Sigmoid colon (tissue), 7 donors: ENCODE results near the gene STK40. TPM values are rescaled to one million over a fixed set of nuclear protein-coding genes. Genes with fewer than 3 reads are reported as not detected.
A peak's percentile ranks its signal among the peaks of the same experiment; 100 is the strongest.

Experiments
- DNase-seq: peaks from one replicate; pipeline ENCODE4 v3.0.0-alpha.2; 2019
- H3K27ac ChIP-seq, 4 donors: fragments of 200-600 bp; sonication (generic); one replicate each; pipeline ENCODE4 v1.5.1; 2016 to 2019; ENCODE audit warnings: mild to moderate bottlenecking in 1 of 4
- H3K27me3 ChIP-seq, 3 donors: fragments of 200-600 bp; sonication (generic); one replicate each; pipeline ENCODE4 v1.5.1; 2019; ENCODE audit warnings: mild to moderate bottlenecking in 1 of 3
- H3K36me3 ChIP-seq, 4 donors: fragments of 200-600 bp; sonication (generic); one replicate each; pipeline ENCODE4 v1.5.1; 2016 to 2019
- H3K4me1 ChIP-seq, 4 donors: fragments of 200-600 bp; sonication (generic); one replicate each; pipeline ENCODE4 v1.5.1; 2017 to 2019
- H3K4me3 ChIP-seq, 4 donors: fragments of 200-600 bp; sonication (generic); one replicate each; pipeline ENCODE4 v1.5.1; 2017 to 2019; ENCODE audit warnings: mild to moderate bottlenecking in 2 of 4, moderate library complexity in 1 of 4
- H3K9me3 ChIP-seq, 4 donors: fragments of 200-600 bp in 3 of 4; sonication (generic) in 3 of 4; one replicate each; pipeline versions ENCODE4 v1.5.1 to v1.6.1; 2013 to 2019
- CTCF ChIP-seq, 4 experiments: fragments of 450-650 bp in 3 of 4; fragments of 200-600 bp in 1 of 4; IDR thresholded peaks; one replicate each; pipeline ENCODE4 v1.5.1; 2016 to 2019; ENCODE audit warnings: antibody characterized with exemption in 4 of 4, mild to moderate bottlenecking in 3 of 4, moderate library complexity in 2 of 4
- EP300 ChIP-seq, 4 donors: sonication (generic); formaldehyde crosslinking; IDR thresholded peaks; one replicate each; pipeline ENCODE4 v1.6.1; 2017; ENCODE audit warnings: antibody characterized with exemption in 4 of 4
- POLR2A ChIP-seq, 2 donors: fragments of 450-650 bp; IDR thresholded peaks; one replicate each; pipeline ENCODE4 v1.6.1; 2016; ENCODE audit warnings: antibody characterized with exemption in 2 of 2, mild to moderate bottlenecking in 2 of 2, moderate library complexity in 2 of 2
- POLR2AphosphoS5 ChIP-seq, 4 donors: sonication (generic); formaldehyde crosslinking; IDR thresholded peaks; one replicate each; pipeline ENCODE4 v1.6.1; 2017; ENCODE audit warnings: antibody characterized with exemption in 4 of 4
- WGBS, 2 donors: extraction: QIAGEN DNeasy Blood & Tissue Kit; methylation state at CpG; one replicate each; pipeline ENCODE4 v1.1.7; 2013; 5-methylcytosine and 5-hydroxymethylcytosine counted together
- intact Hi-C: fragments of 100-400 bp; cut with DNase I; formaldehyde crosslinking; loops from one replicate; pipeline ENCODE4 v1.15.1; 2023
- polyA plus RNA-seq, 3 donors: library from polyadenylated mRNA; stranded (reverse); fragments of 200-250 nt; gene quantifications; one replicate each; pipeline ENCODE4 v1.2.3, GENCODE V29; 2013
- total RNA-seq, 4 donors: library from RNA; depleted of rRNA; stranded (reverse); fragments of >200 nt; gene quantifications; one replicate each; pipeline ENCODE4 v1.1.0, GENCODE V29; 2016
- donor health status: healthy with polysubstance abuse.
- donor health status: Bipolar disorder and iron deficiency.
- donor health status: healthy.

STK40 gene
- total and polyA plus RNA-seq, 7 donors: 27.6 to 55.6 (median 40.7) TPM

GRCh38 chr1:36406440-36406839 lies 20.7 kb upstream of the STK40 start:
- H3K9me3 ChIP-seq: no peaks in the 10 kb centered on the region
- TF ChIP-seq POLR2AphosphoS5 (IDR thresholded peaks at IDR 0.05) (no peak), POLR2A (IDR thresholded peaks at IDR 0.05) (no peak), CTCF (IDR thresholded peaks at IDR 0.05) (no peak), EP300 (IDR thresholded peaks at IDR 0.05) (no peak)
- H3K27me3 ChIP-seq: no peaks in the 10 kb centered on the region
- intact Hi-C loops: no loop called here
- no peaks in the 10 kb centered on the region for H3K36me3 ChIP-seq
- H3K4me3 ChIP-seq: no peak overlapping the region
- H3K4me1 ChIP-seq: no peaks in the 10 kb centered on the region
- WGBS, 2 donors: 95 to 98% methylated on average over 1 of the region's 1 CpG
- DNase-seq: no peak
- no peak overlapping the region for H3K27ac ChIP-seq

GRCh38 chr1:36402504-36402890 lies 16.8 kb upstream of the STK40 start:
- peaks cover 0 to 5% (median 3%) of the 10 kb centered on the region in 4 donors for H3K4me1 ChIP-seq
- intact Hi-C loops: no loop called here
- no peak overlapping the region for H3K4me3 ChIP-seq
- H3K36me3 ChIP-seq: no peaks in the 10 kb centered on the region
- H3K27ac ChIP-seq: no peak overlapping the region
- no peaks in the 10 kb centered on the region for H3K27me3 ChIP-seq
- TF ChIP-seq CTCF (IDR thresholded peaks at IDR 0.05) (no peak), EP300 (IDR thresholded peaks at IDR 0.05) (no peak), POLR2A (IDR thresholded peaks at IDR 0.05) (no peak), POLR2AphosphoS5 (IDR thresholded peaks at IDR 0.05) (no peak)
- WGBS, 2 donors: 92% methylated on average over 4 of the region's 4 CpGs
- no peaks in the 10 kb centered on the region for H3K9me3 ChIP-seq
- DNase-seq: no peak

GRCh38 chr1:36401602-36402503 lies 16.1 kb upstream of the STK40 start:
- H3K36me3 ChIP-seq: no peaks in the 10 kb centered on the region
- H3K9me3 ChIP-seq: no peaks in the 10 kb centered on the region
- TF ChIP-seq CTCF (IDR thresholded peaks at IDR 0.05): no peak
- no peak for TF ChIP-seq POLR2A (IDR thresholded peaks at IDR 0.05)
- TF ChIP-seq EP300 (IDR thresholded peaks at IDR 0.05): no peak
- no peak for TF ChIP-seq POLR2AphosphoS5 (IDR thresholded peaks at IDR 0.05)
- intact Hi-C loops: no loop called here
- DNase-seq: no peak
- peak overlapping the region in 1 of 4 donors; percentile 55 for H3K27ac ChIP-seq
- H3K4me1 ChIP-seq: peaks cover 0 to 9% (median 6%) of the 10 kb centered on the region in 4 donors
- H3K4me3 ChIP-seq: peak overlapping the region in 1 of 4 donors; percentile 23
- no peaks in the 10 kb centered on the region for H3K27me3 ChIP-seq
- 90 to 95% methylated on average over 12 of the region's 12 CpGs for WGBS, 2 donors

GRCh38 chr1:36400825-36401601 lies 15.3 kb upstream of the STK40 start:
- Histone ChIP-seq H3K9me3 (no peaks in the 10 kb centered on the region), H3K36me3 (no peaks in the 10 kb centered on the region), H3K4me3 (peak overlapping the region in 1 of 4 donors; percentile 23), H3K27me3 (no peaks in the 10 kb centered on the region), H3K4me1 (peaks cover 0 to 17% (median 15%) of the 10 kb centered on the region in 4 donors), H3K27ac (peak overlapping the region in 2 of 4 donors; percentile 47 to 55)
- WGBS, 2 donors: 72 to 80% methylated on average over 22 of the region's 22 CpGs
- intact Hi-C loops: no loop called here
- TF ChIP-seq POLR2AphosphoS5 (IDR thresholded peaks at IDR 0.05): peak in 1 of 4 donors; percentile 45
- TF ChIP-seq EP300 (IDR thresholded peaks at IDR 0.05): no peak
- no peak for TF ChIP-seq CTCF (IDR thresholded peaks at IDR 0.05)
- TF ChIP-seq POLR2A (IDR thresholded peaks at IDR 0.05): peak in 1 of 2 donors; percentile 8
- DNase-seq: peak; percentile 87
